Measurements from ENCODE around the gene SNX1. TPM values are rescaled to one million over a fixed set of nuclear protein-coding genes. Genes with fewer than 3 reads are reported as not detected.
A peak's percentile ranks its signal among the peaks of the same experiment; 100 is the strongest.

Gene SNX1
- total RNA-seq, 2 experiments from 2014 or later, result 75.6 to 80.1 TPM

GRCh38 chr15:64092075-64092820 lies 3.5 kb upstream of the SNX1 start:
- ATAC-seq (no peak), DNase-seq (no peak)
- intact Hi-C loops (cut with micrococcal nuclease), result no loop called here
- H3K27ac Mint-ChIP-seq, result peak overlapping the region; percentile 97
- ChIA-PET POLR2A (interaction anchor here (0.6 to 1.5 kb wide), 5 partner anchors 9 to 343 kb away, joined by 3 to 6 read pairs (median 3); partner anchors contain the start of gene PPIB), CTCF (interaction anchor here (1.4 to 5.4 kb wide), 3 partner anchors 24 to 482 kb away, joined by 3 to 24 read pairs (median 13); partner anchors contain the start of gene SNX22)
- peaks cover 36% of the 10 kb centered on the region for H3K4me1 Mint-ChIP-seq (ENCODE audit: low read depth)
- TF ChIP-seq, protein P1, sequence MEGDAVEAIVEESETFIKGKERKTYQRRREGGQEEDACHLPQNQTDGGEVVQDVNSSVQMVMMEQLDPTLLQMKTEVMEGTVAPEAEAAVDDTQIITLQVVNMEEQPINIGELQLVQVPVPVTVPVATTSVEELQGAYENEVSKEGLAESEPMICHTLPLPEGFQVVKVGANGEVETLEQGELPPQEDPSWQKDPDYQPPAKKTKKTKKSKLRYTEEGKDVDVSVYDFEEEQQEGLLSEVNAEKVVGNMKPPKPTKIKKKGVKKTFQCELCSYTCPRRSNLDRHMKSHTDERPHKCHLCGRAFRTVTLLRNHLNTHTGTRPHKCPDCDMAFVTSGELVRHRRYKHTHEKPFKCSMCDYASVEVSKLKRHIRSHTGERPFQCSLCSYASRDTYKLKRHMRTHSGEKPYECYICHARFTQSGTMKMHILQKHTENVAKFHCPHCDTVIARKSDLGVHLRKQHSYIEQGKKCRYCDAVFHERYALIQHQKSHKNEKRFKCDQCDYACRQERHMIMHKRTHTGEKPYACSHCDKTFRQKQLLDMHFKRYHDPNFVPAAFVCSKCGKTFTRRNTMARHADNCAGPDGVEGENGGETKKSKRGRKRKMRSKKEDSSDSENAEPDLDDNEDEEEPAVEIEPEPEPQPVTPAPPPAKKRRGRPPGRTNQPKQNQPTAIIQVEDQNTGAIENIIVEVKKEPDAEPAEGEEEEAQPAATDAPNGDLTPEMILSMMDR (IDR thresholded peaks at IDR 0.05), result peak; percentile 29
- no peaks in the 10 kb centered on the region for H3K9me3 Mint-ChIP-seq
- H3K27me3 Mint-ChIP-seq, result no peaks in the 10 kb centered on the region
- peak overlapping the region; percentile 91 for H3K4me3 Mint-ChIP-seq
- H3K36me3 Mint-ChIP-seq (ENCODE audit: low read depth), result peaks cover 35% of the 10 kb centered on the region

DNA sequence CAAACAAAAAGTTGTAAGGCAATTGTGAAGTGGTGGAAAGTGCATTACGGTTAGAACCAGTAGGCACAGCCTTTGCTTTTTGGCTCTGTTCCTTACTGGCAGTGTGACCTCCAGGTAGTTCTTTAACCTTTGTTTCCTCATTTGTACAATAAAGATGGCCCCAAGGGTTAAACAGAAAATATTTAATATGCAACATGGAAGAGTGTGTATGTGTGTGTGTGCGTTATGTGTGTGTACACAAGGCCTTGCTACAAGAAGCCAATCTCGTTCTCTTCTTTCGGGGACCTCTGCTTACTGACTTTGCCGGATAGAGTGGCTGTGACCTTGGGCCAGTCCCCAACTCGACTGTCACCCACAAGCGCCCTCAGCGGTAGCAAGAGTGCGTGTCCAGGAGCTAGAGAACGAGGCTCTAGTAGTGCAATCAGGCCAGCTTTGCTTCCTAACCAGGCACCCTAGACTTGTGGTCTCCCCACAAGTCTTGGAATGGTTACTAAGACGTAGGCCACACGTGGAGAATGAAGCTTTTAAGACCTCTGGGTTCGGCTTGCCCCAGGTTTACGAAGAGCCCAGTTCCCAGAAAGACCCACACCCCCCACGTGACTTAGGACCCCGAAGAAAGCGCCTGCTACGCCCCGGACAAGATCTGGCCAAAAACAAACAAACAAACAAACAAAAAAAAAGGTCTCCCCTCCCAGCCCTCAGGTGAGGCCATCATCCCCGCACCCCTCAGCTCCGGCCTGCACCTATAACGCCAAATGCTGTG lies 2.7 kb upstream of the SNX1 start:
- Mint-ChIP-seq H3K4me3 (peak overlapping the region; percentile 91), H3K27me3 (no peaks in the 10 kb centered on the region), H3K4me1 (ENCODE audit: low read depth) (peaks cover 44% of the 10 kb centered on the region), H3K27ac (peak overlapping the region; percentile 97), H3K36me3 (ENCODE audit: low read depth) (peaks cover 28% of the 10 kb centered on the region), H3K9me3 (no peaks in the 10 kb centered on the region)
- TF ChIP-seq, protein P1 (IDR thresholded peaks at IDR 0.05), result peak; percentile 6
- ATAC-seq, result peak; percentile 12
- intact Hi-C loops (cut with micrococcal nuclease), result no loop called here
- POLR2A ChIA-PET, result interaction anchor here (0.6 to 1.5 kb wide), 12 partner anchors 10 to 767 kb away, joined by 3 to 6 read pairs (median 4); partner anchors contain the start of genes PPIB, SNX22 and USP3
- CTCF ChIA-PET, result interaction anchor here (0.9 to 2.2 kb wide), 8 partner anchors 11 to 483 kb away, joined by 3 to 13 read pairs (median 4); partner anchors contain the start of genes DAPK2, PPIB and SNX22
- peak; percentile 73 for DNase-seq

DNA sequence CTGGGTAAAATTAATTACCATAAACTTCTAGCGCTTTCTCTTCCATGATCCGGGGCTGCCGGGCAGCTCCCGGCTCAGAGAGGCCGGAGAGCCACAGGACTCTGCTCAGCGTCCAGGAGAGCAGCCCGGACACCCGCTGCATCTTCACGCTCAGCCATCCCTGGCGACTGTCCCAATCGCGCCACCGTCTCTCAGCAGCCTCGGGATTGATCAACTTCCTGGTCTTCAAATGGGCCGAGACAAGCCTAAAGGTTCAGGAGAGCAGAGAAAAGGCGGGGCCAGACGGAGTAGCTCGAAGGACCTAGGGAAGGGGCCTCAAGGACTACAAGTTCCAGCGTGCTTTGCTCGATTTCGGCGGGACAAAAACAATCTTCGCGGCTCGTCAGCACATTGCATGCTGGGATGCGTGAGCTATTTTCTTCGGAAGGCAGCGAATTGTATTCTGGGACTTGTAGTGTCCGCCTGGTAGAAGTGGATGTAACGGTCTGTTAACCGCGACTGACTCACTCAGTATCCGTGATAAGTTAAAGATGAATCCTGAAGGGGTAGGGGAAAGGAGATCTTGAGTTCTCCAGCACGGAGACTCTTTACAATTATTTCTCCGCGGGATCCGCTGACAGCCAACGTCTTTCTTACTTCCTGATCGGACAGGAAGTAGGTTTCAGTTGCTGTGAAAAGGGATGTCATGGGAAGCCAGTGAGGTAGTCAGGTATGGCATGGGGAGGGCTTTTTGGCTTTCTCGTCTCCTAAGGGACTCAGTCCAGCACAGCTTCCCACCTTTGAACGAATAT lies 2.0 kb upstream of the SNX1 start, which contains the start of gene CIAO2A:
Gene CIAO2A (minus strand): TSS at position 212 of the 791 bp plus-strand sequence. CDS start 70 bp downstream, at position 142.
- peak; percentile 98 for DNase-seq
- peak within 1 kb of the TSS; percentile 91 for H3K4me3 Mint-ChIP-seq
- ATAC-seq, result peak; percentile 85
- peak within 1 kb of the TSS; percentile 97 for H3K27ac Mint-ChIP-seq
- H3K9me3 Mint-ChIP-seq, result no peaks in the 10 kb centered on the region
- ChIA-PET POLR2A (interaction anchor here (0.6 to 1.5 kb wide), 10 partner anchors 10 to 768 kb away, joined by 3 to 6 read pairs (median 4); partner anchors contain the start of genes PPIB and SNX22), CTCF (interaction anchor here (0.9 to 2.2 kb wide), 8 partner anchors 10 to 484 kb away, joined by 3 to 13 read pairs (median 4); partner anchors contain the start of genes DAPK2, PPIB and SNX22)
- H3K27me3 Mint-ChIP-seq, result no peaks in the 10 kb centered on the region
- peaks cover 22% of the 10 kb centered on the region for H3K36me3 Mint-ChIP-seq (ENCODE audit: low read depth)
- TF ChIP-seq, protein P1 (IDR thresholded peaks at IDR 0.05), result no peak
- H3K4me1 Mint-ChIP-seq (ENCODE audit: low read depth), result peaks cover 49% of the 10 kb centered on the region
- intact Hi-C loops (cut with micrococcal nuclease), result no loop called here

GRCh38 chr15:64095431-64095794 lies 369 bp upstream of the SNX1 start:
- H3K36me3 Mint-ChIP-seq (ENCODE audit: low read depth), result peaks cover 14% of the 10 kb centered on the region
- CTCF ChIA-PET, result interaction anchor here (5.7 kb wide), 1 partner anchor 58 kb away, joined by 22 read pairs; no protein-coding TSS in a partner anchor

More at GRCh38 chr15:64095431-64095794, 369 bp upstream of the SNX1 start:
- ATAC-seq (no peak), DNase-seq (no peak)
- H3K27me3 Mint-ChIP-seq, result no peaks in the 10 kb centered on the region
- TF ChIP-seq, protein P1 (IDR thresholded peaks at IDR 0.05), result no peak
- peaks cover 52% of the 10 kb centered on the region for H3K4me1 Mint-ChIP-seq (ENCODE audit: low read depth)
- POLR2A ChIA-PET, result interaction anchor here (0.5 to 3.1 kb wide), 4 partner anchors 9 to 201 kb away, joined by 3 to 16 read pairs (median 3); partner anchors contain the start of gene SNX22
- no peaks in the 10 kb centered on the region for H3K9me3 Mint-ChIP-seq
- intact Hi-C loops (cut with micrococcal nuclease), result no loop called here
- peak overlapping the region; percentile 91 for H3K4me3 Mint-ChIP-seq
- H3K27ac Mint-ChIP-seq, result peak overlapping the region; percentile 97

All from activated CD8-positive, alpha-beta T cell treated with anti-CD3 and anti-CD28 coated beads for 36 hours (primary cell).